ENCODE data around the gene ARHGAP18. TPM values are rescaled to one million over a fixed set of nuclear protein-coding genes. Genes with fewer than 3 reads are reported as not detected.
A peak's percentile ranks its signal among the peaks of the same experiment; 100 is the strongest.

The ARHGAP18 gene
- total RNA-seq, 1 donor from 2014 or later: 13.3 TPM

DNA sequence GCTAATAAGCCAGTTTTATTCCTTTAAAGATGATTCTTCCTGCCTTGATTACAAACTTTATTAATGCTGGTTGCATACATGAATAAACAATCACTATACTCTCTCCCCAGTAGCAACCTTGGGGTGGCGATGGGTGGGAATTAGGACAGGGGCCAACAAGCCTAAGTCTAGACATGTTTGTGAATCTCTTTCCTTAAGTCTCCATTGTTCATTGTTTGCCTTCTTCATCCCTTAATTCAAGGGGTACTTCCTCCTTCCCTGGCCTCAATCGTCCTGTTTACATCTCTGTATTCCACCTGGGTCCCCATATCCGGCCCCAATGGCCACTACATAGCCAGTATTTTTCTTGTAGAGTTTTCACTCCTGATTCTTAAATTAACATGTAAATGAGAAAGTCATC lies 66.0 kb downstream of the ARHGAP18 start:
- DNase-seq (ENCODE audit: extremely low spot score, unreplicated experiment): no peak
- peak overlapping the region; percentile 83 for H3K27ac Mint-ChIP-seq (ENCODE audit: unreplicated experiment)
- no peaks in the 10 kb centered on the region for H3K27me3 Mint-ChIP-seq (ENCODE audit: unreplicated experiment)
- TF ChIP-seq, protein P1, sequence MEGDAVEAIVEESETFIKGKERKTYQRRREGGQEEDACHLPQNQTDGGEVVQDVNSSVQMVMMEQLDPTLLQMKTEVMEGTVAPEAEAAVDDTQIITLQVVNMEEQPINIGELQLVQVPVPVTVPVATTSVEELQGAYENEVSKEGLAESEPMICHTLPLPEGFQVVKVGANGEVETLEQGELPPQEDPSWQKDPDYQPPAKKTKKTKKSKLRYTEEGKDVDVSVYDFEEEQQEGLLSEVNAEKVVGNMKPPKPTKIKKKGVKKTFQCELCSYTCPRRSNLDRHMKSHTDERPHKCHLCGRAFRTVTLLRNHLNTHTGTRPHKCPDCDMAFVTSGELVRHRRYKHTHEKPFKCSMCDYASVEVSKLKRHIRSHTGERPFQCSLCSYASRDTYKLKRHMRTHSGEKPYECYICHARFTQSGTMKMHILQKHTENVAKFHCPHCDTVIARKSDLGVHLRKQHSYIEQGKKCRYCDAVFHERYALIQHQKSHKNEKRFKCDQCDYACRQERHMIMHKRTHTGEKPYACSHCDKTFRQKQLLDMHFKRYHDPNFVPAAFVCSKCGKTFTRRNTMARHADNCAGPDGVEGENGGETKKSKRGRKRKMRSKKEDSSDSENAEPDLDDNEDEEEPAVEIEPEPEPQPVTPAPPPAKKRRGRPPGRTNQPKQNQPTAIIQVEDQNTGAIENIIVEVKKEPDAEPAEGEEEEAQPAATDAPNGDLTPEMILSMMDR (IDR thresholded peaks at IDR 0.05): no peak
- H3K9me3 Mint-ChIP-seq (ENCODE audit: unreplicated experiment): no peaks in the 10 kb centered on the region
- H3K36me3 Mint-ChIP-seq (ENCODE audit: unreplicated experiment): no peaks in the 10 kb centered on the region
- H3K4me1 Mint-ChIP-seq (ENCODE audit: unreplicated experiment): peaks cover 61% of the 10 kb centered on the region
- H3K4me3 Mint-ChIP-seq (ENCODE audit: unreplicated experiment): no peak overlapping the region

DNA sequence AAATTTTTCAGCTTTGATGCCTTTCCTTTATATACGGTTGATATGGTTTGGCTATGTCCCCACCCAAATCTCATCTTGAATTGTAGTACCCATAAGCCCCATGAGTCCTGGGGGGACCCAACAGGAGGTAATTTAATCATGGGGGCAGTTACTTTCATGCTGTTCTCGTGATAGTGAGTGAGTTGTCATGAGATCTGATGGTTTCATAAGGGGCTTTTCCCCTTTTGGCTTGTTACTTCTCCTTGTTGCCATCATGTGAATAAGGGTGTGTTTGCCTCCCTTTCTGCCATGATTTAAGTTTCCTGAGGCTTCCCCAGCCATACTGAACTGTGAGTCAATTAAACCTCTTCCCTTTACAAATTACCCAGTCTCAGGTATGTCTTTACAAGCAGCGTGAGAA lies 66.8 kb downstream of the ARHGAP18 start:
- Mint-ChIP-seq H3K9me3 (ENCODE audit: unreplicated experiment) (no peaks in the 10 kb centered on the region), H3K4me1 (ENCODE audit: unreplicated experiment) (peaks cover 67% of the 10 kb centered on the region), H3K27me3 (ENCODE audit: unreplicated experiment) (no peaks in the 10 kb centered on the region), H3K27ac (ENCODE audit: unreplicated experiment) (peak overlapping the region; percentile 83), H3K36me3 (ENCODE audit: unreplicated experiment) (no peaks in the 10 kb centered on the region), H3K4me3 (ENCODE audit: unreplicated experiment) (no peak overlapping the region)
- TF ChIP-seq, protein P1 (IDR thresholded peaks at IDR 0.05): no peak
- no peak for DNase-seq (ENCODE audit: extremely low spot score, unreplicated experiment)

DNA sequence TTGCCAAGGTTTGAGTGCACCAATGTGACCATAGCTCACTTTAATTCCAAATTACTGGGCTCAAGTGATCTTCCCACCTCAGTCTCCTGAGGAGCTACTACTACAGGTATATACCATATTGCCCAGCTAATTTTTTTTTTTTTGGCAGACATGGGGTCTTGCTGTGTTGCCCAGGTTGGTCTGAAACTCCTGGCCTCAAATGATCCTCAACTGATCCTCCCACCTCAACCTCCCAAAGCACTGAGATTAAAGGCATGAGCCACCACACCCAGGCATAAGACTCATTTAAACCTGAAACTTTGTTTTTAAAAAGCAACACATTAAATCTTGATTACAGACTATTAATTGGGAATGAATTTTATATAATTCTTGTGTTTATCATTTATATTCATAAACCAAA lies 67.7 kb downstream of the ARHGAP18 start:
- peaks cover 5% of the 10 kb centered on the region for H3K36me3 Mint-ChIP-seq (ENCODE audit: unreplicated experiment)
- DNase-seq (ENCODE audit: extremely low spot score, unreplicated experiment): no peak
- no peak overlapping the region for H3K27ac Mint-ChIP-seq (ENCODE audit: unreplicated experiment)
- no peaks in the 10 kb centered on the region for H3K9me3 Mint-ChIP-seq (ENCODE audit: unreplicated experiment)
- TF ChIP-seq, protein P1 (IDR thresholded peaks at IDR 0.05): no peak
- no peak overlapping the region for H3K4me3 Mint-ChIP-seq (ENCODE audit: unreplicated experiment)
- no peaks in the 10 kb centered on the region for H3K27me3 Mint-ChIP-seq (ENCODE audit: unreplicated experiment)
- H3K4me1 Mint-ChIP-seq (ENCODE audit: unreplicated experiment): peaks cover 70% of the 10 kb centered on the region

DNA sequence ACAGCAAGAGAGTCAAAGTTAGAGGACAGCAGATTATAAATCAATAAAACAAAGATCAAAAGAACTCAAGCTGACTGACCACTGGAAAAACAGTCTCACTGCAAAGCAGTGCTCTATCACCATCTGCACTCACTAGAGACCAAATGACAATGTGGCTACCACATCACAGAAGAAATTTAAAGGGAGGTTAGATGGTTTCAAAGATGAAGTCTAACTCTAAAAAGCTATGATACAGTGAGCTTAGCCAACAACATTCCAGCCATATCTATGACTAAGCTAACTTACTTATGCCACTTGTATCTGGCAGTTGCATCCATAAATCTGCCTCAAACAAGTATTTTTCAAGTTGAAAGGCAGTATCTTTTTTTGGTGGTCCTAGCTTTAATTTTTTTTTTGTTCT lies 68.6 kb downstream of the ARHGAP18 start:
- TF ChIP-seq, protein P1 (IDR thresholded peaks at IDR 0.05): no peak
- peak overlapping the region; percentile 2 for H3K27ac Mint-ChIP-seq (ENCODE audit: unreplicated experiment)
- H3K4me3 Mint-ChIP-seq (ENCODE audit: unreplicated experiment): no peak overlapping the region
- no peak for DNase-seq (ENCODE audit: extremely low spot score, unreplicated experiment)
- H3K9me3 Mint-ChIP-seq (ENCODE audit: unreplicated experiment): no peaks in the 10 kb centered on the region
- peaks cover 6% of the 10 kb centered on the region for H3K36me3 Mint-ChIP-seq (ENCODE audit: unreplicated experiment)
- no peaks in the 10 kb centered on the region for H3K27me3 Mint-ChIP-seq (ENCODE audit: unreplicated experiment)
- peaks cover 62% of the 10 kb centered on the region for H3K4me1 Mint-ChIP-seq (ENCODE audit: unreplicated experiment)

DNA sequence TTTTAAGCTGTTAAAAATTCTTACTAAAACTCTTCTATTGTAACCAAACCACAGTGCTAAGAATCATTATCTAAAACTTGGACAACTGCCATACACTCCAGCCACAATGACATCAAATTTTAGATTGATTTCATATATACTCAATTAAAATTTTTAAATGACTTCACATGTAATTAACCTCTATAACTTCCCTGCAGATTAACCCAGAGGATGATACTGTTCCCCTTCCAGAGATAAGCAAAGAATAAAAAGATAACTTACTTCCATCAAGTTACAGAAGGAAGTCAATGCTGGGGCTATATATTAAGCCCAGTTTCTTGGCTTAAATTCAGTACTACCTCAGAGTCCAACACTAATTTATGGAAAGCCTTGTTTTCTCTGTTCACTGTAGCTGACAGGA lies 71.3 kb downstream of the ARHGAP18 start:
- no peak for DNase-seq (ENCODE audit: extremely low spot score, unreplicated experiment)
- no peaks in the 10 kb centered on the region for H3K9me3 Mint-ChIP-seq (ENCODE audit: unreplicated experiment)
- peaks cover 9% of the 10 kb centered on the region for H3K36me3 Mint-ChIP-seq (ENCODE audit: unreplicated experiment)
- peak overlapping the region; percentile 81 for H3K27ac Mint-ChIP-seq (ENCODE audit: unreplicated experiment)
- H3K4me1 Mint-ChIP-seq (ENCODE audit: unreplicated experiment): peaks cover 50% of the 10 kb centered on the region
- no peaks in the 10 kb centered on the region for H3K27me3 Mint-ChIP-seq (ENCODE audit: unreplicated experiment)
- TF ChIP-seq, protein P1 (IDR thresholded peaks at IDR 0.05): no peak
- H3K4me3 Mint-ChIP-seq (ENCODE audit: unreplicated experiment): peak overlapping the region; percentile 8
